ENCODE data around the gene GALNT3. TPM values are rescaled to one million over a fixed set of nuclear protein-coding genes. Genes with fewer than 3 reads are reported as not detected.

GALNT3 gene
- total and polyA plus RNA-seq, 2 of the 13 experiments (the other 11 are each of a cell fraction or from before 2014, with no cell fraction given): 0.29 to 0.30 TPM

DNA sequence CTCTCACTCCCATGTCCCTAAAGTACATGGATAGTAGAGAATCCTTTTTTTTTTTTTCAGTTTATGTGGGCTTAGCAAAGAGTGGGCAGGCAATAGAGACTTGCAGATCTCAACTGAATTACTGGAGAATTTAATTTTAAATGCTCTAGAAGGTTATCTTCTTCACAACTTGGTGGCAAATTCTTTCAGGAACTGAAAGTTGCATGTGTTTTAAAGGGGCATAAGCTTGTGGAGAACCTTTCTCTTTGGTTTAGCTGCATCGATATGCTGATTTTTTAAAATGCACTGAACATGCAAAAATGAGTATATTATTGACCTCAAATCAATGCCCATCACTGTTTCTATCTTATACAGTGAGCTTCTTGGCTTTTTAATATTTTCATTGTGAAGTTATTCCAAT, 24.9 kb upstream of the GALNT3 start:
- H3K36me3 ChIP-seq (replicated peaks in 1 of 2; ENCODE audit: control insufficient read depth in 1 of 2, insufficient read depth in 2 of 2, low read length in 2 of 2): no peaks in the 10 kb centered on the region
- H4K20me1 ChIP-seq (ENCODE audit: insufficient read depth, low read length): no peaks in the 10 kb centered on the region
- no peak for ATAC-seq
- BruUV-seq (replicated peaks): no TSS peak
- H3K9ac ChIP-seq (ENCODE audit: insufficient read depth, low read depth, low read length): no peak overlapping the region
- in situ Hi-C loops (cut with HindIII; ENCODE audit: extremely low pct_ligation_motif_present, low pct_unique_long_range_greater_than_20kb) (no loop called here), intact Hi-C loops (cut with micrococcal nuclease; ENCODE audit: unreplicated experiment) (no loop called here)
- no peaks in the 10 kb centered on the region for H3K27me3 ChIP-seq (ENCODE audit: control insufficient read depth in 1 of 2, insufficient read depth in 2 of 2, low read length in 2 of 2)
- no peak overlapping the region for H3K4me3 ChIP-seq (replicated peaks in 1 of 3; ENCODE audit: insufficient read depth in 1 of 3, low read depth in 2 of 3, low read length in 3 of 3)
- WGBS (ENCODE audit: low lambda C conversion rate): 20% methylated on average over 1 of the region's 1 CpG
- H2AFZ ChIP-seq (ENCODE audit: low read length): no peak overlapping the region
- no peaks in the 10 kb centered on the region for H3K79me2 ChIP-seq (ENCODE audit: insufficient read depth, low read length)
- H3K27ac ChIP-seq (ENCODE audit: extremely low read length, insufficient read depth, low read length): no peak overlapping the region
- no peak for DNase-seq (ENCODE audit: low spot score)
- H3K9me3 ChIP-seq (ENCODE audit: low read length): no peaks in the 10 kb centered on the region
- ChIA-PET POLR2A (no interaction called here), CTCF (ENCODE audit: low intra/inter-chr PET ratio, low total read pairs) (no interaction called here)
- no peak for FAIRE-seq
- no peak overlapping the region for H3K4me2 ChIP-seq (ENCODE audit: low read depth, low read length)
- no peaks in the 10 kb centered on the region for H3K4me1 ChIP-seq (ENCODE audit: insufficient read depth, low read length)
- no peak for TF ChIP-seq NFIC (IDR thresholded peaks at IDR 0.05; ENCODE audit: low read length)
- no peak for TF ChIP-seq ZNF382 (CRISPR knock-in tag; IDR thresholded peaks at IDR 0.05; ENCODE audit: borderline replicate concordance)
- TF ChIP-seq ZNF350 (CRISPR knock-in tag; IDR thresholded peaks at IDR 0.05; ENCODE audit: borderline replicate concordance, low read depth): no peak
- no peak for TF ChIP-seq XRCC5 (optimal IDR thresholded peaks at IDR 0.05; ENCODE audit: low read length)
- no peak for TF ChIP-seq ZNF12 (CRISPR knock-in tag; IDR thresholded peaks at IDR 0.05)
- TF ChIP-seq FOXM1 (CRISPR knock-in tag; IDR thresholded peaks at IDR 0.05): no peak
- no peak for TF ChIP-seq ARNT (IDR thresholded peaks at IDR 0.05)
- TF ChIP-seq PHF21A (CRISPR knock-in tag; IDR thresholded peaks at IDR 0.05): no peak
- no peak for TF ChIP-seq RBM22 (optimal IDR thresholded peaks at IDR 0.05; ENCODE audit: low read length)
- no peak for TF ChIP-seq ZNF562 (CRISPR knock-in tag; IDR thresholded peaks at IDR 0.05; ENCODE audit: borderline replicate concordance)
- TF ChIP-seq CHD2 (IDR thresholded peaks at IDR 0.05; ENCODE audit: low read depth, low read length): no peak
- no peak for TF ChIP-seq ZNF678 (CRISPR knock-in tag; IDR thresholded peaks at IDR 0.05)
- no peak for TF ChIP-seq ZNF138 (CRISPR knock-in tag; IDR thresholded peaks at IDR 0.05; ENCODE audit: low read depth)
- no peak for TF ChIP-seq MAF1 (CRISPR knock-in tag; IDR thresholded peaks at IDR 0.05; ENCODE audit: borderline replicate concordance)
- no peak for TF ChIP-seq ZNF816 (CRISPR knock-in tag; IDR thresholded peaks at IDR 0.05; ENCODE audit: borderline replicate concordance)

Data from HepG2 (cell line).